Gastroesophageal sphincter (tissue), 4 donors: ENCODE data around the gene COL6A1. TPM values are rescaled to one million over a fixed set of nuclear protein-coding genes. Genes with fewer than 3 reads are reported as not detected.

Experiments used
- ATAC-seq: fragments of 150-250 bp; one replicate; pipeline ENCODE4 v1.9.1; 2016; ENCODE audit warnings: mild to moderate bottlenecking, moderate library complexity
- H3K27ac ChIP-seq, 4 donors: fragments of 200-600 bp; sonication (generic) in 3 of 4; 1 replicate in 3 of 4; 2 replicates in 1 of 4; pipeline ENCODE4 v1.5.1; 2016 to 2019
- H3K27me3 ChIP-seq: fragments of 200-600 bp; sonication (generic); one replicate; pipeline ENCODE4 v1.5.1; 2019
- H3K36me3 ChIP-seq, 2 donors: fragments of 200-600 bp; sonication (generic); one replicate each; pipeline ENCODE4 v1.5.1; 2019; ENCODE audit warnings: control low read depth in 1 of 2
- H3K4me1 ChIP-seq, 3 donors: fragments of 200-600 bp; sonication (generic); 1 replicate in 2 of 3; 2 replicates in 1 of 3; pipeline ENCODE4 v1.5.1; 2016 to 2019; ENCODE audit warnings: control low read depth in 2 of 3
- H3K4me3 ChIP-seq, 2 donors: fragments of 200-600 bp; sonication (generic); one replicate each; pipeline ENCODE4 v1.5.1; 2019; ENCODE audit warnings: mild to moderate bottlenecking in 1 of 2, moderate library complexity in 1 of 2
- H3K9me3 ChIP-seq, 3 donors: fragments of 200-600 bp; sonication (generic); one replicate each; pipeline ENCODE4 v1.5.1; 2017 to 2019; ENCODE audit warnings: control low read depth in 2 of 3
- EP300 ChIP-seq: sonication (generic); formaldehyde crosslinking; IDR thresholded peaks from one replicate; pipeline ENCODE4 v1.6.1; 2017; ENCODE audit warnings: antibody characterized with exemption, mild to moderate bottlenecking
- POLR2A ChIP-seq, 2 donors: fragments of 450-650 bp; IDR thresholded peaks; one replicate each; pipeline ENCODE4 v1.6.1; 2017; ENCODE audit warnings: antibody characterized with exemption in 2 of 2, mild to moderate bottlenecking in 2 of 2, moderate library complexity in 1 of 2
- POLR2AphosphoS5 ChIP-seq: sonication (generic); formaldehyde crosslinking; IDR thresholded peaks from one replicate; pipeline ENCODE4 v1.6.1; 2017; ENCODE audit warnings: antibody characterized with exemption
- WGBS, 2 donors: methylation state at CpG; one replicate each; pipeline ENCODE4 v1.1.5; 2018; ENCODE audit warnings: low coverage in 1 of 2; 5-methylcytosine and 5-hydroxymethylcytosine counted together
- total RNA-seq, 4 donors: library from RNA; depleted of rRNA; stranded (reverse); fragments of >200 nt; gene quantifications; one replicate each; pipeline ENCODE4 v1.1.0, GENCODE V29; 2016
- TF ChIP-seq, protein P1 (sequence below), 4 experiments: fragments of 200-600 bp in 2 of 4; fragments of 450-650 bp in 2 of 4; sonication (generic) in 1 of 4; IDR thresholded peaks; one replicate each; pipeline ENCODE4 v1.5.1; 2017 to 2019; ENCODE audit warnings: antibody characterized with exemption in 4 of 4, mild to moderate bottlenecking in 2 of 4, moderate library complexity in 2 of 4

The COL6A1 gene
- total RNA-seq, 4 donors from 2014 or later, result 477 to 1,231 (median 878) TPM

DNA sequence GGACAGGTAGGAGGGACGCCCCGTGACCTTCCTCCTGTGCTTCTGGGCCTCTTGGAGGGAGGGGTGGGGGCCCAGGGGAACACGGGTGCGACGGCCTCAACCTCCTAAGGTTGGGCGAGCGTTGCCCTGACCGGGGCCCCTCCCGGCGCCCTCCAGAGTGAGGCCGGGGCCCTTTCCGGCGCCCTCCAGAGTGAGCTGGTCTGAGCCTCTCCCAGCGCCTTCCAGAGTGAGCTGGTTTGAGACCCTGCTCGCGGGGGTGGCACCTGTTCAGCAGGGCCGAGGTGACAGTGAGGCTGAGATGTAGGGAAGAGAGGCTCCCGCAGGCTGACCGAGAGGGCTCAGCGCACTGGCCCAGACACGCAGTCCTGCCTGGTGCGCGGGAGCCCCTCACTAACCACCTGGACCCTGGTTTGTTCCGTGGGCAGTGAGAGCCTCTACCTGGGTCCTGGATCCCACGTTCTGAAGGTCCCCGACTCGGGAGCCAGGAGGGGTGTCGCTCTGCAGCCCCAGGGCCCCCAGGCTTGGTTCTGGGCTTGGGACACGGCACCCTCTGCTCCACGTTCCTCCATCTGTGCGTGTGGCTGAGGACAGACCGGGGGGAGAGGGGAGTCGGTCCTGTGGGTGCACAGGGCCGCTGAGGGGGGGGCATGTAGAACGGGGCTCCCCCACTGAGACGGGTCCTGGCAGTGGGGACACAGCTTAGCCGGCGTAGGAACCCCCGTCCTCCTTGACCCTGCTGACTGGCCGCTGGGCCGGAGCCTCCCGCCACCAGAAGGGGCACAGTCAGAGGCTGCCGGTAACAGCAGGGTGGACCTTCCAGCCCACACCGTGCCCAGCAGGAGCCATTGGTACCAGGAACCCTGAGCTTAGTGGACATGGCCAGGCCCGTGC is 1.4 kb downstream of the COL6A1 start:
- TF ChIP-seq POLR2AphosphoS5 (no peak), POLR2A (IDR thresholded peaks at IDR 0.05) (no peak), EP300 (no peak)
- TF ChIP-seq, protein P1, sequence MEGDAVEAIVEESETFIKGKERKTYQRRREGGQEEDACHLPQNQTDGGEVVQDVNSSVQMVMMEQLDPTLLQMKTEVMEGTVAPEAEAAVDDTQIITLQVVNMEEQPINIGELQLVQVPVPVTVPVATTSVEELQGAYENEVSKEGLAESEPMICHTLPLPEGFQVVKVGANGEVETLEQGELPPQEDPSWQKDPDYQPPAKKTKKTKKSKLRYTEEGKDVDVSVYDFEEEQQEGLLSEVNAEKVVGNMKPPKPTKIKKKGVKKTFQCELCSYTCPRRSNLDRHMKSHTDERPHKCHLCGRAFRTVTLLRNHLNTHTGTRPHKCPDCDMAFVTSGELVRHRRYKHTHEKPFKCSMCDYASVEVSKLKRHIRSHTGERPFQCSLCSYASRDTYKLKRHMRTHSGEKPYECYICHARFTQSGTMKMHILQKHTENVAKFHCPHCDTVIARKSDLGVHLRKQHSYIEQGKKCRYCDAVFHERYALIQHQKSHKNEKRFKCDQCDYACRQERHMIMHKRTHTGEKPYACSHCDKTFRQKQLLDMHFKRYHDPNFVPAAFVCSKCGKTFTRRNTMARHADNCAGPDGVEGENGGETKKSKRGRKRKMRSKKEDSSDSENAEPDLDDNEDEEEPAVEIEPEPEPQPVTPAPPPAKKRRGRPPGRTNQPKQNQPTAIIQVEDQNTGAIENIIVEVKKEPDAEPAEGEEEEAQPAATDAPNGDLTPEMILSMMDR (IDR thresholded peaks at IDR 0.05), result no peak
- no peak for ATAC-seq
- H3K9me3 ChIP-seq, result no peaks in the 10 kb centered on the region

DNA sequence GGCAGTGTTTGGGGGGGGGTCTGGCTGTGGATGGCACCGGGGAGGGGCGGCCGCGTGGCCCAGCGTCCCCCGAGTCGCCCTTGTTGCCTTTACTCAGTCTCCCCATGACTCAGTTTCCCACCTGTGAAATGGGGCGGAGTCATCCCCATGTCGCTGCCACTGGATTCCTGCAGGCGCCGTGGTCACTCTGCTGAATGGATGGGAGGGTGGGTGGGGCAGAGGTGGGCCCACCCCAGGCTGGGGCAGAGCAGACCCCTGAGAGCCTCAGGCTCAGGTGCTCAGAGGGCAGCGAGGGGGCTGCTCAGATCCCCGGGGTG is 2.0 kb downstream of the COL6A1 start:
- H3K27me3 ChIP-seq, result no peaks in the 10 kb centered on the region
- peak overlapping the region; percentile 73 to 99 (median 95) for H3K27ac ChIP-seq
- H3K4me3 ChIP-seq, result peak overlapping the region; percentile 72 to 83
- no CpG with 5 or more reads among the region's 13 CpGs for WGBS, 2 donors
- no peaks in the 10 kb centered on the region for H3K9me3 ChIP-seq
- ATAC-seq, result no peak
- peaks cover 0 to 43% of the 10 kb centered on the region in 2 donors for H3K36me3 ChIP-seq
- peaks cover 0 to 71% (median 39%) of the 10 kb centered on the region in 3 donors for H3K4me1 ChIP-seq
- TF ChIP-seq, protein P1 (IDR thresholded peaks at IDR 0.05), result no peak
- TF ChIP-seq POLR2A (IDR thresholded peaks at IDR 0.05) (no peak), EP300 (no peak), POLR2AphosphoS5 (no peak)

More for the DNA sequence above, 1.4 kb downstream of the COL6A1 start:
- Histone ChIP-seq H3K27me3 (no peaks in the 10 kb centered on the region), H3K27ac (peak overlapping the region; percentile 73 to 99 (median 95)), H3K4me3 (peak overlapping the region; percentile 72 to 83), H3K4me1 (peaks cover 0 to 73% (median 41%) of the 10 kb centered on the region in 3 donors), H3K36me3 (peaks cover 0 to 39% of the 10 kb centered on the region in 2 donors)
- no CpG with 5 or more reads among the region's 45 CpGs for WGBS, 2 donors

DNA sequence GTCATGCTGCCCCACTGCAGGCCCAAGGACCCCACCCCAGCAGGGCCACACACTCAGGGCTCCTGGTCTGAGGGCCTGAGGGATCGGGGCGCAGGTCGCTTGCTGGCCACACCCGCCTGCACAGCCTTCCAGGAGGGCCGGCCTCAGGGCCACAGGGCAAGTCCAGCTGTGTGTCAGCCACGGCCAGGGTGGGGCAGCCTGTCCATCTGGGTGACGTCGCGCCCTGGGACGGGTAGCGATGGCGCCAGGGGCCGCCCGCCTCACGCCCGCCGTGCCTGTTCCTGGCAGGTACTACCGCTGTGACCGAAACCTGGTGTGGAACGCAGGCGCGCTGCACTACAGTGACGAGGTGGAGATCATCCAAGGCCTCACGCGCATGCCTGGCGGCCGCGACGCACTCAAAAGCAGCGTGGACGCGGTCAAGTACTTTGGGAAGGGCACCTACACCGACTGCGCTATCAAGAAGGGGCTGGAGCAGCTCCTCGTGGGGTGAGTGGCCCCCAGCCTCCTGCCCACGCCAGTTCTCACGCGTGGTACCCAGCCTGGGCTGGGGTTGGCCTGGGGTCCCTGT is 2.5 kb downstream of the COL6A1 start:
- peak overlapping the region; percentile 73 to 99 (median 95) for H3K27ac ChIP-seq
- H3K36me3 ChIP-seq, result peaks cover 0 to 47% of the 10 kb centered on the region in 2 donors
- no peaks in the 10 kb centered on the region for H3K27me3 ChIP-seq
- TF ChIP-seq POLR2A (IDR thresholded peaks at IDR 0.05) (no peak), EP300 (no peak), POLR2AphosphoS5 (peak; percentile 62)
- TF ChIP-seq, protein P1 (IDR thresholded peaks at IDR 0.05), result peak in 2 of 4 experiments; percentile 2 to 18
- H3K4me1 ChIP-seq, result peaks cover 0 to 71% (median 38%) of the 10 kb centered on the region in 3 donors
- ATAC-seq, result peak; percentile 65
- WGBS, 2 donors, result no CpG with 5 or more reads among the region's 38 CpGs
- no peaks in the 10 kb centered on the region for H3K9me3 ChIP-seq
- H3K4me3 ChIP-seq, result peak overlapping the region; percentile 72 to 83

DNA sequence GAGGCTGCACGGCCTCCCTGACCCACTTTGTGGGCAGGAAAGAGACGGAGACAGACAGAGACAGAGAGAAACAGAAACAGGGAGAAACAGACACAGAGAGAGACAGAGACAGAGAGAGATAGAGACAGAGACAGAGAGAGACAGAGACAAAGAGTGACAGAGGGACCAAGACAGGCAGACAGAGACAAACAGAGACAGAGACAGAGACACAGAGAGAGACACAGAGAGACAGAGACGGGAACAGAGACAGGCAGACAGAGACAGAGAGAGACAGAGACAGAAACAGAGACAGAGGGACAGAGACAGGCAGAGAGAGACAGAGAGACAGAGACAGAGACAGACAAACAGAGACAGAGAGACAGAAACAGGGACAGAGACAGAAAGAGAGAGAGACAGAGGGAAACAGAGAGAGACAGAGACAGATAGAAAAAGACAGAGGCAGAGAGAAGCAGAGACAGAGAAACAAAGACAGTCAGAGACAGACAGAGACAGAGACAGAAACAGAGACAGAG is 3.1 kb downstream of the COL6A1 start:
- WGBS, 2 donors, result 55% methylated on average over 1 of the region's 3 CpGs; no CpG with 5 or more reads in 1 of the 2 donors
- no peak for ATAC-seq

More for the DNA sequence above, 3.1 kb downstream of the COL6A1 start:
- Histone ChIP-seq H3K9me3 (no peaks in the 10 kb centered on the region), H3K27ac (peak overlapping the region; percentile 55 to 99 (median 95)), H3K4me1 (peaks cover 0 to 71% (median 40%) of the 10 kb centered on the region in 3 donors), H3K36me3 (peaks cover 0 to 53% of the 10 kb centered on the region in 2 donors), H3K27me3 (no peaks in the 10 kb centered on the region), H3K4me3 (peak overlapping the region in 1 of 2 donors; percentile 83)
- TF ChIP-seq POLR2AphosphoS5 (no peak), POLR2A (IDR thresholded peaks at IDR 0.05) (no peak), EP300 (no peak)
- TF ChIP-seq, protein P1 (IDR thresholded peaks at IDR 0.05), result no peak
